OCI-LY7 (cell line): Measurements from ENCODE around the gene TRAPPC3L. TPM values are rescaled to one million over a fixed set of nuclear protein-coding genes. Genes with fewer than 3 reads are reported as not detected.

Experiments
- BruUV-seq: library from RNA; stranded (reverse); fragments of 400-500 nt; replicated peaks from 2 replicates; lab custom pipeline; 2021; lab: Mats Ljungman, UMichigan
- CTCF ChIA-PET: fragments of 300-600 bp; sonication (Branson Sonifier 250); formaldehyde crosslinking; loops from one replicate; lab custom pipeline; 2022; ENCODE audit warnings: antibody characterized with exemption; ENCODE audit not compliant: unreplicated experiment; lab: Charles Lee
- POLR2A ChIA-PET: fragments of 300-600 bp; sonication (Branson Sonifier 250); formaldehyde crosslinking; loops from one replicate; lab custom pipeline; 2022; ENCODE audit warnings: antibody characterized with exemption; lab: Charles Lee
- DNase-seq: peaks from one replicate; pipeline ENCODE4 v3.0.0-alpha.2; 2015; ENCODE audit warnings: low spot score
- H2AFZ ChIP-seq: fragments of 200-600 bp; sonication (generic), shearing (Covaris generic); 2 replicates; pipeline ENCODE4 v1.6.1; 2014; ENCODE audit warnings: mild to moderate bottlenecking, antibody characterized with exemption, low read length, moderate library complexity
- H3K27ac ChIP-seq: fragments of 200-600 bp; sonication (generic); 2 replicates; pipeline ENCODE4 v1.5.1; 2014; ENCODE audit warnings: mixed run types, low read depth, mild to moderate bottlenecking, moderate library complexity, low read length, inconsistent platforms; ENCODE audit not compliant: poor library complexity, severe bottlenecking
- H3K36me3 ChIP-seq: fragments of 200-600 bp; sonication (generic); 2 replicates; pipeline ENCODE4 v1.6.1; 2014; ENCODE audit warnings: mild to moderate bottlenecking, antibody characterized with exemption, low read length, moderate library complexity, mixed read lengths; ENCODE audit not compliant: insufficient read depth
- H3K4me1 ChIP-seq: fragments of 200-600 bp; sonication (generic); 2 replicates; pipeline ENCODE4 v1.5.1; 2014; ENCODE audit warnings: mild to moderate bottlenecking, low read length; ENCODE audit not compliant: insufficient read depth, poor library complexity, severe bottlenecking
- H3K4me2 ChIP-seq: fragments of 200-600 bp; sonication (generic); 2 replicates; pipeline ENCODE4 v1.6.1; 2014; ENCODE audit warnings: mild to moderate bottlenecking, low read length
- H3K4me3 ChIP-seq: fragments of 200-600 bp; sonication (generic); 2 replicates; pipeline ENCODE4 v1.5.1; 2014; ENCODE audit warnings: mild to moderate bottlenecking, low read depth, low read length; ENCODE audit not compliant: poor library complexity, severe bottlenecking
- H3K79me2 ChIP-seq: fragments of 200-600 bp; sonication (generic); 2 replicates; pipeline ENCODE4 v1.6.1; 2016; ENCODE audit warnings: low read depth, mild to moderate bottlenecking, low read length, moderate library complexity, mixed read lengths; ENCODE audit not compliant: insufficient read depth
- H3K9me2 ChIP-seq: fragments of 200-600 bp; sonication (generic); 2 replicates; pipeline ENCODE4 v1.6.1; 2016; ENCODE audit warnings: mild to moderate bottlenecking, low read length, mixed read lengths; ENCODE audit not compliant: insufficient read depth
- H3K9me3 ChIP-seq: fragments of 200-600 bp; sonication (generic); 2 replicates; pipeline ENCODE4 v1.6.1; 2014; ENCODE audit warnings: mild to moderate bottlenecking, mixed run types, low read length, mixed read lengths
- H4K20me1 ChIP-seq: fragments of 200-600 bp; sonication (generic); 2 replicates; pipeline ENCODE4 v1.6.1; 2014; ENCODE audit warnings: mild to moderate bottlenecking, antibody characterized with exemption, low read length, moderate library complexity, mixed read lengths; ENCODE audit not compliant: insufficient read depth
- CTCF ChIP-seq: fragments of 200-600 bp; sonication (generic); conservative IDR thresholded peaks from 2 replicates; pipeline ENCODE4 v1.5.1; 2014; ENCODE audit warnings: mild to moderate bottlenecking, antibody characterized with exemption, low read length, moderate library complexity, mixed read lengths
- EZH2phosphoT487 ChIP-seq: fragments of 200-600 bp; sonication (generic); IDR thresholded peaks from 2 replicates; pipeline ENCODE4 v1.6.1; 2018; ENCODE audit warnings: low read depth, borderline replicate concordance, mild to moderate bottlenecking, mixed run types, antibody characterized with exemption, low read length, moderate library complexity, mixed read lengths
- intact Hi-C: fragments of 100-400 bp; cut with micrococcal nuclease; formaldehyde crosslinking; loops from one replicate; pipeline ENCODE4 v1.10.0; 2022; ENCODE audit not compliant: unreplicated experiment
- total RNA-seq, 2 experiments: library from RNA; depleted of rRNA in 1 of 2; stranded (reverse); fragments of >200 nt in 1 of 2; shearing (Covaris generic) in 1 of 2; gene quantifications; 2 replicates each; pipeline ENCODE4 v1.2.3, GENCODE V29; 2014 to 2022

The TRAPPC3L gene
- total RNA-seq, 2 experiments from 2014 or later: not detected

GRCh38 chr6:116543149-116543548, 2.3 kb downstream of the TRAPPC3L start:
- Histone ChIP-seq H3K9me3 (no peaks in the 10 kb centered on the region), H3K4me3 (no peak overlapping the region), H3K4me2 (no peak overlapping the region), H3K9me2 (no peaks in the 10 kb centered on the region), H2AFZ (no peak overlapping the region), H3K36me3 (no peaks in the 10 kb centered on the region), H3K27ac (no peak overlapping the region), H3K4me1 (no peaks in the 10 kb centered on the region), H4K20me1 (no peaks in the 10 kb centered on the region), H3K79me2 (no peaks in the 10 kb centered on the region)
- intact Hi-C loops: no loop called here
- BruUV-seq: no TSS peak
- no peak for DNase-seq
- no peak for TF ChIP-seq CTCF
- TF ChIP-seq EZH2phosphoT487: no peak
- ChIA-PET POLR2A (interaction anchor here (0.6 to 1.7 kb wide), 2 partner anchors 203 to 262 kb away, joined by 4 to 8 read pairs; no protein-coding TSS in a partner anchor), CTCF (no interaction called here)

GRCh38 chr6:116542426-116542825, 3.1 kb downstream of the TRAPPC3L start:
- BruUV-seq: no TSS peak
- ChIA-PET CTCF (interaction anchor here (1.1 kb wide), 1 partner anchor 16 kb away, joined by 5 read pairs; no protein-coding TSS in a partner anchor), POLR2A (interaction anchor here (0.6 to 1.8 kb wide), 7 partner anchors 12 to 261 kb away, joined by 3 to 8 read pairs (median 5); no protein-coding TSS in a partner anchor)
- intact Hi-C loops: no loop called here
- no peak for DNase-seq
- Histone ChIP-seq H3K4me3 (no peak overlapping the region), H3K36me3 (no peaks in the 10 kb centered on the region), H3K79me2 (no peaks in the 10 kb centered on the region), H2AFZ (no peak overlapping the region), H3K9me2 (no peaks in the 10 kb centered on the region), H3K4me2 (no peak overlapping the region), H3K27ac (no peak overlapping the region), H4K20me1 (no peaks in the 10 kb centered on the region), H3K4me1 (no peaks in the 10 kb centered on the region), H3K9me3 (no peaks in the 10 kb centered on the region)
- no peak for TF ChIP-seq CTCF
- TF ChIP-seq EZH2phosphoT487: no peak

GRCh38 chr6:116536216-116536621, 9.3 kb downstream of the TRAPPC3L start:
- H3K27ac ChIP-seq: no peak overlapping the region
- no peaks in the 10 kb centered on the region for H4K20me1 ChIP-seq
- H3K9me2 ChIP-seq: no peaks in the 10 kb centered on the region
- no peak overlapping the region for H2AFZ ChIP-seq
- H3K9me3 ChIP-seq: no peaks in the 10 kb centered on the region
- TF ChIP-seq EZH2phosphoT487: no peak
- TF ChIP-seq CTCF: peak; percentile 96
- no peaks in the 10 kb centered on the region for H3K4me1 ChIP-seq
- CTCF ChIA-PET: no interaction called here
- no peaks in the 10 kb centered on the region for H3K79me2 ChIP-seq
- peak; percentile 77 for DNase-seq
- no TSS peak for BruUV-seq
- no peaks in the 10 kb centered on the region for H3K36me3 ChIP-seq
- POLR2A ChIA-PET: no interaction called here
- intact Hi-C loops: loop anchor here (2.0 kb wide), 1 partner anchor 25 kb away; no protein-coding TSS in a partner anchor
- H3K4me2 ChIP-seq: no peak overlapping the region
- H3K4me3 ChIP-seq: no peak overlapping the region
